Lung (tissue), 12 donors: ENCODE data around the gene TSEN54. TPM values are rescaled to one million over a fixed set of nuclear protein-coding genes. Genes with fewer than 3 reads are reported as not detected.

Source experiments
- ATAC-seq: fragments of 200-7000 bp; cut with Tn5 transposase; one replicate; pipeline ENCODE4 v1.9.1; 2020; ENCODE audit warnings: moderate number of reproducible peaks; ENCODE audit not compliant: insufficient read depth, low FRiP score
- DNase-seq, 3 donors: peaks; one replicate each; pipeline ENCODE4 v3.0.0-alpha.2; 2013 to 2017
- H3K27ac ChIP-seq, 2 donors: one replicate each; pipeline ENCODE4 v1.5.1; 2013; ENCODE audit warnings: mild to moderate bottlenecking in 2 of 2, moderate library complexity in 2 of 2, control low read depth in 1 of 2, inconsistent platforms in 1 of 2, low read depth in 1 of 2, low read length in 1 of 2
- H3K27me3 ChIP-seq, 3 donors: one replicate each; pipeline ENCODE4 v1.5.1; 2013; ENCODE audit warnings: low read length in 2 of 3; ENCODE audit not compliant: control insufficient read depth in 3 of 3, insufficient read depth in 3 of 3
- H3K36me3 ChIP-seq, 4 donors: one replicate each; pipeline ENCODE4 v1.5.1; 2013; ENCODE audit warnings: low read length in 4 of 4, mild to moderate bottlenecking in 1 of 4, moderate library complexity in 1 of 4; ENCODE audit not compliant: control insufficient read depth in 4 of 4, insufficient read depth in 4 of 4
- H3K4me1 ChIP-seq, 5 donors: one replicate each; pipeline ENCODE4 v1.5.1; 2013; ENCODE audit warnings: low read length in 5 of 5, mild to moderate bottlenecking in 2 of 5, moderate library complexity in 1 of 5; ENCODE audit not compliant: control insufficient read depth in 5 of 5, insufficient read depth in 5 of 5
- H3K4me3 ChIP-seq: one replicate; pipeline ENCODE4 v1.5.1; 2013; ENCODE audit warnings: mild to moderate bottlenecking, control low read depth, moderate library complexity
- H3K9ac ChIP-seq, 2 donors: one replicate each; pipeline ENCODE4 v1.5.1; 2013; ENCODE audit warnings: low read length in 2 of 2, control low read depth in 1 of 2; ENCODE audit not compliant: insufficient read depth in 1 of 2
- H3K9me3 ChIP-seq, 4 donors: one replicate each; pipeline ENCODE4 v1.5.1; 2013; ENCODE audit warnings: low read length in 3 of 4, mild to moderate bottlenecking in 1 of 4, moderate library complexity in 1 of 4; ENCODE audit not compliant: control insufficient read depth in 4 of 4, insufficient read depth in 3 of 4
- CTCF ChIP-seq: IDR thresholded peaks from 2 replicates; pipeline ENCODE4 v1.5.1; 2012; ENCODE audit warnings: mild to moderate bottlenecking; ENCODE audit errors: control extremely low read depth, extremely low read depth
- WGBS, 2 donors: extraction: QIAGEN DNeasy Blood & Tissue Kit; methylation state at CpG; one replicate each; pipeline ENCODE4 v1.1.7; 2013; 5-methylcytosine and 5-hydroxymethylcytosine counted together
- polyA plus RNA-seq, 2 donors: library from polyadenylated mRNA; stranded (reverse); fragments of 200-250 nt; gene quantifications; one replicate each; pipeline ENCODE4 v1.2.1, GENCODE V29; 2013
- total RNA-seq, 2 donors: library from RNA; depleted of rRNA in 1 of 2; stranded (reverse); fragments of >200 nt in 1 of 2; gene quantifications; one replicate each; pipeline ENCODE4 v1.2.1, GENCODE V29; 2014 to 2021
- donor health status: control.
- donor health status: control.
- donor health status: Bipolar disorder and iron deficiency.
- donor health status: healthy.
- donor health status: DM: yes; HTN: yes; CAD: no.

TSEN54 gene
- total and polyA plus RNA-seq, 4 donors = 18.4 to 36.5 (median 21.6) TPM

GRCh38 chr17:75571885-75572215, 55.5 kb downstream of the TSEN54 start:
- Histone ChIP-seq H3K27me3 (no peaks in the 10 kb centered on the region), H3K9me3 (no peaks in the 10 kb centered on the region), H3K27ac (no peak overlapping the region), H3K4me1 (no peaks in the 10 kb centered on the region), H3K9ac (no peak overlapping the region), H3K36me3 (peaks cover 0 to 47% (median 0%) of the 10 kb centered on the region in 4 donors), H3K4me3 (no peak overlapping the region)
- 85 to 95% methylated on average over 14 to 16 of the region's 16 CpGs for WGBS, 2 donors
- ATAC-seq = no peak
- no peak for TF ChIP-seq CTCF
- DNase-seq = no peak

GRCh38 chr17:75572713-75573539, 56.6 kb downstream of the TSEN54 start:
- H3K27me3 ChIP-seq = no peaks in the 10 kb centered on the region
- DNase-seq (no peak), ATAC-seq (no peak)
- no peaks in the 10 kb centered on the region for H3K4me1 ChIP-seq
- H3K36me3 ChIP-seq = peaks cover 0 to 46% (median 0%) of the 10 kb centered on the region in 4 donors
- H3K9me3 ChIP-seq = no peaks in the 10 kb centered on the region
- no peak overlapping the region for H3K27ac ChIP-seq
- TF ChIP-seq CTCF = no peak
- no peak overlapping the region for H3K9ac ChIP-seq
- no peak overlapping the region for H3K4me3 ChIP-seq
- WGBS, 2 donors = 93 to 95% methylated on average over 39 of the region's 39 CpGs

GRCh38 chr17:75573540-75573957, 57.2 kb downstream of the TSEN54 start:
- no peak overlapping the region for H3K9ac ChIP-seq
- no peak for DNase-seq
- H3K9me3 ChIP-seq = no peaks in the 10 kb centered on the region
- no peak overlapping the region for H3K4me3 ChIP-seq
- no peak for TF ChIP-seq CTCF
- peaks cover 0 to 41% (median 0%) of the 10 kb centered on the region in 4 donors for H3K36me3 ChIP-seq
- H3K27me3 ChIP-seq = no peaks in the 10 kb centered on the region
- no peak for ATAC-seq
- no peak overlapping the region for H3K27ac ChIP-seq
- WGBS, 2 donors = 83 to 95% methylated on average over 15 to 16 of the region's 16 CpGs
- H3K4me1 ChIP-seq = no peaks in the 10 kb centered on the region
